Measurements from ENCODE around the gene BSND. TPM values are rescaled to one million over a fixed set of nuclear protein-coding genes. Genes with fewer than 3 reads are reported as not detected.
A peak's percentile ranks its signal among the peaks of the same experiment; 100 is the strongest.
"Not testable (repeated sequence)": the region's sequence is repeated elsewhere in the genome, so short reads cannot be mapped to it uniquely, and the experiment has no call there.

The BSND gene
- 0.30 and 0.62 TPM in 2 replicates for total RNA-seq (2014; rRNA removed; shearing (Covaris generic))

DNA sequence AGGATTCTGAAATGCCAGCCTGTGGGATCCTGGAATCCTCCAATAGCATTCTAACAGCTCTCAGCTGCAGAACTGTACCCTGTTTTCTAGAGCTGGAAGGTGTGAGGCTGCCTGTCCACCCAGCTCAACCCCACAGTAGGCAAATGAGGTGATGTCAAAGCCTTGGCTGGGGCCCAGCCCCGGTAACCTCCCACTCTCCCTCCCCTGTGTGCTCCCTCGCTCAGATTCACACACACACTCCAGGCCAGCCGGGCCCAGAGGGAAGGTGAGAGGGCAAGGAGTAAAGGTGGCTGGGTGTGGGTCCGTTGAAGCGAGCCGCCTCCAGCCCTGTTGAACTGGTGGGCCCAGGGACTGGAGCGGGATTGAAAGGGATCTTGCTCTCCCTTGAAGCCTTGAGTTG is at the start of gene BSND:
Gene BSND, plus strand, starts transcription at position 257 of the 400 bp plus-strand sequence. CDS start 254 bp downstream, outside the sequence.
- Histone ChIP-seq H3K4me3 (ENCODE audit: insufficient read depth, low read depth, low read length) (no peak within 1 kb of the TSS), H3K27me3 (ENCODE audit: control insufficient read depth, insufficient read depth, low read length) (peaks cover 48% of the 10 kb centered on the region), H3K36me3 (replicated peaks; ENCODE audit: control insufficient read depth, insufficient read depth, low read length) (no peaks in the 10 kb centered on the region)
- peak; percentile 50 for DNase-seq

DNA sequence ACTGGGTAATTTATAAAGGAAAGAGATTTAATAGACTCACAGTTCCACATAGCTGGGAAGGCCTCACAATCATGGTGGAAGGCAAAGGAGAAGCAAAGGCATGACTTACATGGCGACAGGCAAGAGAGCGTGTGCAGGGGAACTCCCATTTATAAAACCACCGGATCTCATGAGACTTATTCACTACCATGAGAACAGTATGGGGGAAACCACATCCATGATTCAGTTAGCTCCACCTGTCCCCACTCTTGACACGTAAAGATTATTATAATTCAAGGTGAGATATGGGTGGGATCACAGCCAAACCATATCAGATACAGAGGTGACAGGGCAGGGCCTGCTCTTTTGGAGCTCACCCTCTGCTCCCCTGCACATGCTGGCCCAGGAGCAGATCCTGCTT is 49.7 kb upstream of the BSND start:
- no peak for DNase-seq
- H3K4me3 ChIP-seq (ENCODE audit: insufficient read depth, low read depth, low read length): no peak overlapping the region
- no peaks in the 10 kb centered on the region for H3K36me3 ChIP-seq (replicated peaks; ENCODE audit: control insufficient read depth, insufficient read depth, low read length)

DNA sequence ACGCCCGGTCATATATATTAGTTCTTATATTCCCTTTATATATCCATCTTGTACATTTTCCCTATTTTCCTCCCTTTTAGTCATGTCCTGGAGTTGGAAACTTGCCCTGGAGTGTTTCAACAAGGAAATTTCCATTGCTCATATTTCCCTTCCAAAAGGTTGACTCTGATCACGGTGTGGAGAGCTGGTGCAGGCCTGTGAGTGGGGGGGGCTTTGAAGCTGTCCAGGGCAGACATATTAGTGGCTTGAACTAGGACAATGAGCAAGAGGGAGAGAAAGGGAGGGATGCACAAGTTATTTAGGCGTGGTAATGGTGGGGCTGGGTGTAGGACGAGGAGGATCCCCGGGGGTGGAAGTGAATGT is 48.7 kb upstream of the BSND start:
- DNase-seq: no peak
- Histone ChIP-seq H3K27me3 (ENCODE audit: control insufficient read depth, insufficient read depth, low read length) (no peaks in the 10 kb centered on the region; the same call in 1 of the 2 replicates), H3K4me3 (ENCODE audit: insufficient read depth, low read depth, low read length) (no peak overlapping the region), H3K36me3 (replicated peaks; ENCODE audit: control insufficient read depth, insufficient read depth, low read length) (no peaks in the 10 kb centered on the region)

More for the DNA sequence above, 49.7 kb upstream of the BSND start:
- no peaks in the 10 kb centered on the region; the same call in 1 of the 2 replicates for H3K27me3 ChIP-seq (ENCODE audit: control insufficient read depth, insufficient read depth, low read length)

DNA sequence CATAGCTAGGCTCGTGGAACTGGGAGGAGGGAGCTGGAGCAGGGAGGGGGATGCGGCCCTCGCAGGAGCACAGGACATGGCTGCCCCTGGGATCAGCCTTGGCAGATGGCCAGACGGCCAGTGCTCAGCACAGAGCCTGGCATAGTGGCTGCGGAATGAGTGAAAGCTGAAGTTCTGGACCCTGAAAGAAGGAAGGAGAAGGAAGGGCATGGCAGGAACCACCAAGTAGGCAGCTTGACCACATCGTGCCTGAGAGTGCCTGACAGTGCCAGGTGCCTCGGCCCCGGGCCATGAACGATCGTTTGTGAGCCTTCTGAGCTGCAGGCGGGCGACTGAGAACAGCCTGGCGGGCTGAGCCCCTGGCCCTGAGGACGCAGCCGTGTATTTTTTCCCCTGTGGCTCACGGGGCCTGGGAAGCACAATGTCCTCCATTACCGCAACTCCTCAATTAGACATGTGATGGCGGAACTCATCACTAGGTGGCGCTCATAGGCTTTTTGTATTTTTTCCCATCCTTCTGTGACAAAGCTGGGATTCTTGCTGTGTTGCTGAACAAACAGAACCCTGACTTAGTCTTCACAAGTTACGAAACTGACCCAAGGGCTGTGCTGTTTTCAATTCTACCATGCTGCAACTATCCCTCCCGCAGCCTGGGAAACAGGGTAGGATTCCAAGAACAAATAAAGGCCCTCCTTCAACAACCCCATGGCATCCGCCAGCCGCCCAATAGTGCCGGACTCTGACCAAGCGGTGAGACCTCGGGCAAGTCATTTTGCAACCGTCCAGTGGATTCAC is 48.2 kb upstream of the BSND start:
- H3K4me3 ChIP-seq (ENCODE audit: insufficient read depth, low read depth, low read length): no peak overlapping the region
- no peaks in the 10 kb centered on the region; the same call in 1 of the 2 replicates for H3K27me3 ChIP-seq (ENCODE audit: control insufficient read depth, insufficient read depth, low read length)
- no peaks in the 10 kb centered on the region for H3K36me3 ChIP-seq (replicated peaks; ENCODE audit: control insufficient read depth, insufficient read depth, low read length)
- DNase-seq: peak; percentile 81

DNA sequence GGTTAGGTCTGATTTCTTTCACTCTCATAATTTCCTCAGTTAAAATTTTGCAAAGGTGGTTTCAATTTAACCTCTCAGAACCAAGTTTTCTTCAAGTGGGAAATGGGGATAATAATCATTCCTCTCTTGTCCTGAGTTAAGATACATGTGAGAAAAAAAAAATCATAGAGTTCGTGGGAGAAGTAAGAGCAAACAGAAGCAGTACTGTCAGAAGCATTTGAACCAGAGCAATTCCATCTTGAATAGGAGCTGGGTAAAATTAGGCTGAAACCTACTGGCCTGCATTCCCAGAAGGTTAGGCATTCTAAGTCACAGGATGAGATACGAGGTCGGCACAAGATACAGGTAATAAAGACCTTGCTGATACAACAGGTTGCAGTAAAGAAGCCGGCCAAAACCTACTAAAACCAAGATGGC is 46.9 kb upstream of the BSND start:
- DNase-seq: no peak
- no peak overlapping the region for H3K4me3 ChIP-seq (ENCODE audit: insufficient read depth, low read depth, low read length)
- no peaks in the 10 kb centered on the region for H3K27me3 ChIP-seq (ENCODE audit: control insufficient read depth, insufficient read depth, low read length)
- no peaks in the 10 kb centered on the region for H3K36me3 ChIP-seq (replicated peaks; ENCODE audit: control insufficient read depth, insufficient read depth, low read length)

DNA sequence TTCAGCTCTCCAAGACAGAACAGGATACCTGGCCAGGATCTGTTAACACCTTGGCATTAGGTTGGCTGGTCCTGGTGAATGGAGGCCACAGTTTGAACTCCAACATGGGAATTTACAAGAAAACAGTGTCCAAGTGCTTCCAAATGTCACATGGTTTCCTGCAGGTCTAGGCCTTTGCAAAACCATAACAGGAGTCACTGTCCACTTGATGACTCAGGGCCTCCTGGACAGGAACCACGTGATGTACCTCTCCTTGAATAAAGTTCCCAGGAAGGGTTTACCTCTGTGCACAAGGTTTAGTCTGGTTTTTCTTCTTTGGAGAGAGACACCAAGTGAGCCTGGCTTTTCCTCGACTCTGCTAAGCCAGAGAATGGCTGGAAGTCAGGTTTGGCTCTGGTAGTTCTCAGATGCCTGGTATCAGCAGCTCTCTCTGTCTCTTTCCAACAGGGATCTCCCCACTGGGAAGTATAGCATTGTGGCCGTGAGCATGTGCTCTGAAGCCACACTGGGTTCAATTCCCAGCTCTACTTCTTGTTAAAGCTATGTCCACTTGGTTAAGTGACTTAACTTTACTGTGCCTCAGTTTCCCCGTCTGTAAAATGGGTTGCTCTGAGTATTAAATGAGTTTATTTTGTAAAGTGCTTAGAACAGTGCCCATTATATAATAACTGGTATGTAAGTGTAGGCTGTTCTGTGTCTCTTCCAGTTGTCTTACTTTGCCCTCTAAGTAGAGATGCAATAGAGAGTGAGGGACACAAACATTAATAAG is 45.6 kb upstream of the BSND start:
- H3K36me3 ChIP-seq (replicated peaks; ENCODE audit: control insufficient read depth, insufficient read depth, low read length): no peaks in the 10 kb centered on the region
- H3K4me3 ChIP-seq (ENCODE audit: insufficient read depth, low read depth, low read length): no peak overlapping the region
- DNase-seq: no peak

DNA sequence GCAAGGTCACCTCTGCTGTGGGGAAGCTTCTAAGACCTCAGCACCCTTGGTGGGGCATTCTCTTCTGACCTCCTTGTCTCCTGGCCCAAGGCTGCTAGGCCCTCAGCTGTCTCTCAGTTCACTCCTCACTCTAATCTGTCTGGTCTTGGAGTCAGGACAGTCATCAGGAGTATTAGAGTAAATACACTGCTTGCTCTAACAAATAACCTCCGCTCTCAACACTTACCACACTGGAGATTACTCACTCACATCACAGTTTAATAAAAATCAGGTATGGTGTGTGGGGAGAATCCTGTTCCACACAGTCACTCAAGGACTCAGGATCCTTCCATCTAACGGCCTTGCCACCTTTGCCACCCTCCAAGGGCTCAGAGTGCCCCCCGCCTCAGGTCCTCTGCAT is 44.9 kb upstream of the BSND start:
- no peak for DNase-seq
- Histone ChIP-seq H3K36me3 (replicated peaks; ENCODE audit: control insufficient read depth, insufficient read depth, low read length) (no peaks in the 10 kb centered on the region), H3K4me3 (ENCODE audit: insufficient read depth, low read depth, low read length) (no peak overlapping the region)

More for the DNA sequence above, 45.6 kb upstream of the BSND start:
- H3K27me3 ChIP-seq (ENCODE audit: control insufficient read depth, insufficient read depth, low read length): no peaks in the 10 kb centered on the region

DNA sequence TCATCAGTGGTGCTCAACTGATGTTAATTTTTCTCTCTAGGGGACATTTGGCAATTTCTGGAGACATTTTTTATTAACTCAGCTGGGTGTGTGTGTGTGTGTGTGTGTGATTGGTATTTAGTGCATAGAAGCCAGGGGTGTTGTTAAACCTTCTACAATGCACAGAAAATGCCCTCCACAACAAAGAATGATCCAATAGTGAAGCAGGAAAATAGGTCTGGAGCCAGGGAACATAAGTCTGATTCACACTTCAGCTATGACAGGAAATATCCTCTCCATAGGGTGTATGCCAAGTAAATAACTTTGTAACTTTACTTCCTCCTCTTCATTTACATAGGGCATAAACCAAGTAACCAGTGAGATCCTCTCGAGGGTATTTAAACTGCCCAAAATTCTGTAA is 43.4 kb upstream of the BSND start:
- no peak for DNase-seq
- H3K4me3 ChIP-seq (ENCODE audit: insufficient read depth, low read depth, low read length): no peak overlapping the region
- no peaks in the 10 kb centered on the region for H3K36me3 ChIP-seq (replicated peaks; ENCODE audit: control insufficient read depth, insufficient read depth, low read length)
- no peaks in the 10 kb centered on the region for H3K27me3 ChIP-seq (ENCODE audit: control insufficient read depth, insufficient read depth, low read length)

More for the DNA sequence above, 44.9 kb upstream of the BSND start:
- no peaks in the 10 kb centered on the region for H3K27me3 ChIP-seq (ENCODE audit: control insufficient read depth, insufficient read depth, low read length)

DNA sequence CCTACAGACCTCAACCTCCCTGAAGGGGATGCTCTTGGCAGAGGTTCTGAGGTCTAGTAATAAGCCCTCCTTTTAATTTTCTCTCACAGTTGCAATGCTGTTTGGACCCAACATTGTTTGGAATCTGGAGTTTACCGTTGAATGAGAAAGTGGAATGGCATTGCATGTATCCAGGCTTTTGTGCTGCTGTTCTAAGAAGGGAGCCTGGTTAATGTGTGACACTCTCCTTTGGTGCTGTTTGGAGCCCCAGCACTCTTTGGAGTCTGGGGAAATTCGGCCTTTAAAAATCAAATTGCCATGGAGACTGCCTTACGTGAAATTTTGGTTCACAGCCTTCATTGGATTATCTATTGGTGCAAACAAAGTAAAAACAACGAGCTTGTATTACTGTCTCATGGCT is 42.0 kb upstream of the BSND start:
- H3K27me3 ChIP-seq (ENCODE audit: control insufficient read depth, insufficient read depth, low read length): no peaks in the 10 kb centered on the region
- H3K4me3 ChIP-seq (ENCODE audit: insufficient read depth, low read depth, low read length): no peak overlapping the region
- no peak for DNase-seq
- H3K36me3 ChIP-seq (replicated peaks; ENCODE audit: control insufficient read depth, insufficient read depth, low read length): no peaks in the 10 kb centered on the region

DNA sequence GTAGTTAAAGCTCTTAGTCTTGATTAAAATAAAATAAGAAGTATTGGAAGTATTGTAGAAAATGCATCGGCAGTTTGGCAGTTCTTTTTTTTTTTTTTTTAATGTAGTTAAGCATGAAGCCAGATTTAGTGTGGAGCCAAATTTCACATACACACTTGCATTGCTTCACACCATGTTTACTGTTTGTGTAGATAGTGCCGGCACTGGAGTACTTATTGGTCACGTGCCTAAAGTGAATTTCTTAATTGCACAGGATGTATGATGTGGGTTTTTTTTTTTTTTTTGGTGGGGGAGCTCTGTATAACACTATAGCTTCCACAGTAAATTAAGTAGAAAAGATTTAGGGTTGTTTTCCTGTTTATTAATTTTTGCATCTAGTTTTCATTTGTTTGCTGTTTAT is 39.5 kb upstream of the BSND start:
- Histone ChIP-seq H3K27me3 (ENCODE audit: control insufficient read depth, insufficient read depth, low read length) (no peaks in the 10 kb centered on the region), H3K4me3 (ENCODE audit: insufficient read depth, low read depth, low read length) (no peak overlapping the region), H3K36me3 (replicated peaks; ENCODE audit: control insufficient read depth, insufficient read depth, low read length) (no peaks in the 10 kb centered on the region)
- no peak for DNase-seq

DNA sequence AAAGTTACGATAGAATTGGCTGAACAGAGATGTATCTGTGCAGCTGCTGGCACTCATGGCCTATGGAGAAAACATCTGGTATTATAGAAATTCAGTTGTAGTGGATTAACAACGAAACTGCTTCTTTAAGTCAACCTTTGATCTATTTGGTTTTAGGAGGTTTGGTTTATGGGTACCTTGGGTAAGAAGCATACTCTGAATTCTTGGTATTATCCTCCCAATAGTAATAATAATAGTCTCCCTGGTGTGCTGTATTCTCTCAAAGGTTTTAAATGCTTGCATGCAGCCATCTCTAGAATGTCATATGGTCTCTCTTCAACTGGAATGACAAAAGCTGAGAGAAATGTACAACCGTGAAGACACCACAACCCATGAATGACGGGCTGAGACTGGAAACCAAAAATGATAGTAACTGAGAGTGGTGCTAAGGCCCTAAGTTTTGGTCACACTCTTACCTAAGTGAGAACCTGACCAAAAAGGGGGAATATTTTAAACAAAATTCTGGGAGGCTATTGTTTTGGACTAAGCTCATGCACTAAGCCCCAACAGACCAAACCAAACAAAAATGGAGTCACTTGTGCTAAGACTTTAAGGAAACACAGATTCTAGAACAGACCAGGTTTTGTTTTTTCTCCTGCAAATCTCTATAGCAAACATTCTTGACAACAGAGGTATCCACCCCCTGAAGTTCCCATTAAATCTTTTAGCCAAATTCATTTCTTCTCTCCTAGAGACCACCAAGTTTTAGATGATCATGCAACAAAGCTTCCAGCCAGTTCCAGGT is 35.9 kb upstream of the BSND start:
- Histone ChIP-seq H3K27me3 (ENCODE audit: control insufficient read depth, insufficient read depth, low read length) (no peaks in the 10 kb centered on the region; the same call in 1 of the 2 replicates), H3K36me3 (replicated peaks; ENCODE audit: control insufficient read depth, insufficient read depth, low read length) (no peaks in the 10 kb centered on the region), H3K4me3 (ENCODE audit: insufficient read depth, low read depth, low read length) (no peak overlapping the region)
- DNase-seq: no peak

DNA sequence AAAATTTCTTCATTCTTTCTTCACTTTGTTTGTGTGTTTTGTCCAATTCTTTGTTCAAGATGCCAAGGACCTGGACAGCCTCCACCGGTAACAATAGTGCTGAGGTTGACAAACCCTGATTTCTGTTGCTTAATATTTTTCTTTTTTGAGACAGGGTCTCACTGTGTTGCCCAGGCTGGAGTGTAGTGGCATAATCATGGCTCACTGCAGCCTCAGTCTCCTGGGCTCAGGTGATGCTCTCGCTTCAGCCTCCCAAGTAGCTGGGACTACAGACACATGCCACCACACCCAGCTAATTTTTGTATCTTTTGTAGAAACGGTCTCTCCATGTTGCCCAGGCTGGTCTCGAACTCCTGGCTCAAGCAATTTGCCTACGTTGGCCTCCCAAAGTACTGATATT is 34.9 kb upstream of the BSND start:
- DNase-seq; H3K36me3 ChIP-seq (replicated peaks; ENCODE audit: control insufficient read depth, insufficient read depth, low read length); H3K4me3 ChIP-seq (ENCODE audit: insufficient read depth, low read depth, low read length); H3K27me3 ChIP-seq (ENCODE audit: control insufficient read depth, insufficient read depth, low read length): not testable (repeated sequence)

DNA sequence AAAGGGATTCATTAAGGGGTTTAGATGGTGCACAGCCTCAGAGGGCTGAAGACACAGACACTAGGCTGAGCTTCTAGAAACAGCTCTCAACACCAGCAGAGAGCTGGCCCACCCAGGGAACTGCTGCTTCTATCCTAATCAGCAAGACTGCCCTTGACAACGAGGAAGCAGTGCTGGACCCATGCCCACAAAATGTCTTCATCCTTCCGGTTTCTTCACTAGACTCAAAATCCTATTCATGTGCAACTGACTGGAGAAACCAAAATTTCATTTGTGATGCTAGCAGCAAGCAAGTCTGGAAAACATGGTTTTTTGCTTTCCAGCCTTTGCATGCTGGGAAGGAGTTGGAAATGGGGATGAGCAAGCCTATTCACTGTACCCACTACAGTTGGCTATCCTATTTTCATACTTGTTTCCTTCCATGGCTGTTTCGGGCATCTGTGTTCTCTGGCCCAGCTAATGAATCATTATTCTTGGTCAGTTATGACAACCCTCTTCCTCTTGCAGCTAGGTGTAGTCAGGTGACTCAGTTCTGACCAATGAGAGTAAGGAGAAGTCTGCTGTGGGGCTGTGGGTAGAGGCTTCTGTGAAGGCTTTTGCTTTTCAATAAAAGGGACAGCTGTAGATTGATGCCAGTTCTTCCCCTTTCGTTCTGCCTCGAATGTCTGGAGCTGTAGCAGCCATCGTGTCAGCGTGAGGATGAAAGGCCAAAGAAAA is 33.0 kb upstream of the BSND start:
- Histone ChIP-seq H3K36me3 (replicated peaks; ENCODE audit: control insufficient read depth, insufficient read depth, low read length) (no peaks in the 10 kb centered on the region), H3K27me3 (ENCODE audit: control insufficient read depth, insufficient read depth, low read length) (no peaks in the 10 kb centered on the region; the same call in 1 of the 2 replicates), H3K4me3 (ENCODE audit: insufficient read depth, low read depth, low read length) (no peak overlapping the region)
- no peak for DNase-seq

DNA sequence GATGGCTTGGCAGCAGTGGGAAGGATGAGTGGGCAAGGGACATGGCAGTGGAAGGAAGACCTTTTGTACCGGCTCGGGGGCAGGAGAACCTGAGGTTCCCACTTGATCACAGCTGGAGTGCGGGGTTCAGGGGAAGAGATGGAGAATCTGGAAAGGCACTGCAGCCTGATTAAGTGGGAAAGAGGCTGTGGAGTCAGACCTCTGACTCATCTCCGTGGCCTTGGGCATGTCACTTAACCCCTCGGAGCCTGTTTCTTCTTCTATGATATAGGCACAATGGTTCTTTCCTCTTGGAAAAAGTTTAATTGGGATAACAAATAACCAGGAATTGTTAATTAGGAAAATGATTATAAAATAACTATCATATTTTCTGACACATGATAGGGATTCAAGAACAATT is 31.4 kb upstream of the BSND start:
- Histone ChIP-seq H3K4me3 (ENCODE audit: insufficient read depth, low read depth, low read length) (no peak overlapping the region), H3K27me3 (ENCODE audit: control insufficient read depth, insufficient read depth, low read length) (no peaks in the 10 kb centered on the region; the same call in 1 of the 2 replicates), H3K36me3 (replicated peaks; ENCODE audit: control insufficient read depth, insufficient read depth, low read length) (no peaks in the 10 kb centered on the region)
- no peak for DNase-seq

All from H7 (cell line).